Naive thymus-derived CD8-positive, alpha-beta T cell (primary cell): ENCODE measurements around the gene MARK1. TPM values are rescaled to one million over a fixed set of nuclear protein-coding genes. Genes with fewer than 3 reads are reported as not detected.

Experiments
- ATAC-seq, 2 donors: fragments of 150-1000 bp; cut with Tn5 transposase in 1 of 2; sonication (Bioruptor Pico), chemical (Tn5 transposase) in 1 of 2; 1 replicate in 1 of 2; 2 replicates in 1 of 2; pipeline ENCODE4 v1.10.0; 2021; ENCODE audit warnings: mild to moderate bottlenecking in 2 of 2, moderate library complexity in 2 of 2
- POLR2A ChIA-PET: fragments of 350-600 bp; sonication (Branson Sonifier 250); formaldehyde crosslinking; loops from one replicate; lab custom pipeline; 2021; ENCODE audit warnings: antibody characterized with exemption; lab: Charles Lee
- DNase-seq, 10 donors: peaks; one replicate each; pipeline versions ENCODE4 v3.0.0 to v3.0.0-alpha.2; 2020 to 2022
- H3K27ac Mint-ChIP-seq, 10 donors: one replicate each; pipeline ENCODE4 v1.8.0; 2020 to 2022; ENCODE audit warnings: mild to moderate bottlenecking in 10 of 10, mixed read lengths in 10 of 10, moderate library complexity in 4 of 10, inconsistent platforms in 1 of 10
- H3K27me3 Mint-ChIP-seq, 5 donors: one replicate each; pipeline ENCODE4 v1.8.0; 2021 to 2022; ENCODE audit warnings: mixed read lengths in 5 of 5
- H3K36me3 Mint-ChIP-seq, 3 donors: one replicate each; pipeline ENCODE4 v1.8.0; 2020 to 2022; ENCODE audit warnings: mixed read lengths in 3 of 3, mild to moderate bottlenecking in 2 of 3, inconsistent platforms in 1 of 3
- H3K4me1 Mint-ChIP-seq, 4 donors: one replicate each; pipeline ENCODE4 v1.8.0; 2021 to 2022; ENCODE audit warnings: mixed read lengths in 4 of 4
- H3K4me3 Mint-ChIP-seq, 10 donors: one replicate each; pipeline ENCODE4 v1.8.0; 2020 to 2022; ENCODE audit warnings: mild to moderate bottlenecking in 10 of 10, mixed read lengths in 10 of 10, moderate library complexity in 6 of 10, inconsistent platforms in 1 of 10
- H3K9me3 Mint-ChIP-seq, 9 donors: one replicate each; pipeline ENCODE4 v1.8.0; 2020 to 2022; ENCODE audit warnings: mixed read lengths in 9 of 9, mild to moderate bottlenecking in 3 of 9, inconsistent platforms in 1 of 9, moderate library complexity in 1 of 9
- polyA plus RNA-seq, 3 donors: library from polyadenylated mRNA; unstranded; fragments of 300-500 nt; fragmentation: Illumina TruSeq; gene quantifications; one replicate each; pipeline ENCODE4 v1.2.3, GENCODE V29; 2021
- total RNA-seq, 8 experiments: library from RNA in 2 of 8; stranded (reverse) in 2 of 8; gene quantifications; one replicate each; pipeline ENCODE4 v1.2.3 and lab custom pipeline; 2021 to 2026

The MARK1 gene
- total and polyA plus RNA-seq, 5 experiments from 2014 or later = not detected

DNA sequence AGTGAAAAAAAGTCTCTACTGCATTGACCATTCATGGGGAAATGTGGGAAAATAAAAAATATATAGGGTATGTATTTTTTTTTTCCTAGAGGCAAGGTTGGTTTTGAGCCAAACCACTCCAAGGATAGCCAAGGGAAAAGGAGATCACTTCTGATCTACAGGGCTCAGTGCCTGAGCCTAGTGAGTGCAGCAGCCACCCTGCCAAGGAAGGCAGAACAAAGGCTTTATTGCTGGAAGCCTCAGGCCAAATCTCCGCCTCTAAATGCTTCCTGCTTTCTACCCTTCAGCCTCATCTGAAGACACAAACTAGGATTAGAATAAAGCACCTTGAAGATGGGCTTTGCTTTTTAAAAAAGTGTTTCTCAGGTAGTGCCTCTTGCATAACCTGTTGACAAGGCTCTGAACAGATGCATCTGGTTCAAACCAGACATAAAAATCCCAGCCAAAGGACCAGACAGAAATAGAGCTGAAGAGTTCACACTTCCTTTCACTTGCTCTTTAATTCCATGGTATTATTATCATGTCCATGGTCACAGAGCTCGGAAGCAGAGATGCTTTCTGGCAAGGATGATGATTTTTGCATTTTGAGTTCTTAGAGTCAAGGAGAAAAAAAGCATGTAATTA, 172.7 kb downstream of the MARK1 start:
- no peak for DNase-seq
- Mint-ChIP-seq H3K36me3 (no peaks in the 10 kb centered on the region), H3K4me1 (no peaks in the 10 kb centered on the region), H3K4me3 (no peak overlapping the region), H3K9me3 (peaks cover 0 to 3% (median 0%) of the 10 kb centered on the region in 9 donors), H3K27me3 (peaks cover 5 to 23% (median 10%) of the 10 kb centered on the region in 5 donors), H3K27ac (no peak overlapping the region)
- ATAC-seq = no peak
- POLR2A ChIA-PET = no interaction called here

DNA sequence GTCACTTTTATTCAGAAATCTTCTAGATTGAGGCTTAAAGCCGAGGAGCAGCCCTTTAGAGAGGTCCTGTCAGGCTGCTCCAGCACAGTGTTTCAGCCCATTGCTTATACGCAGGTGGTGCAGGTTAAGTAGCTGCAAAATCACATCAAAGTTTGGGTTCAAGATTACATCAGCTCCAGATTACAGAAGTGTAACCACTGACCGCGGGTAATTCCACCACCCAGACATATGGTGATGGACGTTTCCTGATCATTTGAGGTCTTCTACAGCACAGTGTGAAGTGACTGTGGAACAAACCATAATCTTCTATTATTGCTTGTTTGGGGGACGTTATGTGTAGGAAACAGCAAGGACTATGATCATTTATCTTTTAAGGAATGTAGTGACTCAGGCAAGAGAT, 174.0 kb downstream of the MARK1 start:
- no peak overlapping the region for H3K27ac Mint-ChIP-seq
- H3K4me1 Mint-ChIP-seq = no peaks in the 10 kb centered on the region
- H3K9me3 Mint-ChIP-seq = peaks cover 0 to 3% (median 0%) of the 10 kb centered on the region in 9 donors
- peaks cover 5 to 31% (median 11%) of the 10 kb centered on the region in 5 donors for H3K27me3 Mint-ChIP-seq
- ATAC-seq (no peak), DNase-seq (no peak)
- no peak overlapping the region for H3K4me3 Mint-ChIP-seq
- no peaks in the 10 kb centered on the region for H3K36me3 Mint-ChIP-seq
- POLR2A ChIA-PET = no interaction called here

DNA sequence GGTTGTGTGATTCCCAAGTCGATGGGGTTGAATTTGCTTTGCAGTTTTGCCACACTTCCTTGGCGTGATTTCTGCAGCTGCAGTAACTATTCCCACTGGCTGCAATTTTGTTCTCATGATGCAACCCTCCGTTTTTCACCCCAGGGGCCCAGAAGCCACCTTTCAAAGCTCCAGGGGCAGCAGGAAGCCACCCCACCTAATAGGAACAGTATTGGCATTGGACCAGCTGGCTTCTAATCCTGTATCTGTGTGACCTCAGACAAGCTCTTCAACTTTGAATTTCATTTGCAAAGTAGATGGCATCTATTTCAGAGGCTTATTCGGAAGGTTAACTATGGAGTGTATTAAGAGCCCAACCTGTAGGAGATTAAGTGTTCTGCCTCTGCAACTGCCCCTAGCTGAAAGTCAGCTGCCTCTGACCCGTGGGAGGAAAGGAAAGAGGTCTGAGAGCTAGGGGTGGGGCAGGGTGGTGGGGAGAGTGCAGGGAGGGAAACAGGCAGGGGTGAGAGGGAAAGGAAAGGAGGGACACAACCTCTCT, 174.9 kb downstream of the MARK1 start:
- Mint-ChIP-seq H3K36me3 (no peaks in the 10 kb centered on the region), H3K4me3 (no peak overlapping the region), H3K27me3 (peaks cover 5 to 31% (median 11%) of the 10 kb centered on the region in 5 donors), H3K4me1 (no peaks in the 10 kb centered on the region), H3K9me3 (peaks cover 0 to 3% (median 0%) of the 10 kb centered on the region in 9 donors), H3K27ac (no peak overlapping the region)
- POLR2A ChIA-PET = no interaction called here
- DNase-seq = no peak
- ATAC-seq = no peak

DNA sequence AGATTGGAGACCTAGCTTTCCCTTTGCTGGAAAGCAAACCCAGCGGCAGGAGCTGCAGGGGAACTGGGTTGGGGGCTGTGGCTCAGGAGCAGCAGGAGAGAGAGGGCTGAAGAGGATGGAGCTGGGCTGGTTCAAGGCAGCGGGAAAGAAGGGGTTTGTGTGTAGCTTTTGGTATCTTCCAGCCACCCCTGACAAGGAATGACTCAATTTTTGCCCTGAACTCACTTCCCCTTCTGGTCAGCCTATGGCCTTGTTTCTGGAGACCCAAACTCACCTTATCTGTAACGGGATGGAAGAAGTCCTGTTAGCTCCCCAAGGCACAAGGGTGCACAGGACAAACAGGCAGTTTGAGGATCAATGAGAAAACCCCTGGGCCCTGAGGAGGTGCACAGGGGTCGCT, 175.4 kb downstream of the MARK1 start:
- Mint-ChIP-seq H3K27me3 (peaks cover 5 to 31% (median 11%) of the 10 kb centered on the region in 5 donors), H3K27ac (no peak overlapping the region), H3K4me3 (no peak overlapping the region), H3K36me3 (no peaks in the 10 kb centered on the region), H3K9me3 (peaks cover 0 to 1% (median 0%) of the 10 kb centered on the region in 9 donors), H3K4me1 (no peaks in the 10 kb centered on the region)
- DNase-seq (no peak), ATAC-seq (no peak)
- POLR2A ChIA-PET = no interaction called here

DNA sequence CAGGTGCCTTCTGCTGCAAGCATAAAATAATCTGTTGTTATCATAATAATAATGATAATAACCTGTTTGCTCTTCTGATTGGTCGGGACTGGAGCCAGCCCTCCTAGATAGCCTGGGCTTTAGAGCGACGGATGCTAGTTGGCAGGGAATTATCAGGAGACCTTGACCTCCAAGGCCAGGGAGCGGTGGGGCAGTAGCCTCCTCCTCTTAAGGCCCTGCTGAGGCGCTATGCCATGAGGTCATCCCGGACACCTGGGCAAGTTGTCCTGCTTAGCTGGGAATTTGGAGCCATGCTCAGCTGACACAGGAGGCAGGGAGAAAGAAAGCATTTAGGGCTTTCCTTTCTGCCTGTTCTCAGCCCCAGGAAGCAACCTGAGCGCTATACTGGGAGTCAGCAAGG, 177.8 kb downstream of the MARK1 start:
- peaks cover 5 to 31% (median 10%) of the 10 kb centered on the region in 5 donors for H3K27me3 Mint-ChIP-seq
- H3K4me3 Mint-ChIP-seq = no peak overlapping the region
- no peak overlapping the region for H3K27ac Mint-ChIP-seq
- peaks cover 0 to 3% (median 0%) of the 10 kb centered on the region in 9 donors for H3K9me3 Mint-ChIP-seq
- DNase-seq (no peak), ATAC-seq (no peak)
- POLR2A ChIA-PET = no interaction called here
- no peaks in the 10 kb centered on the region for H3K36me3 Mint-ChIP-seq
- peaks cover 0 to 13% (median 0%) of the 10 kb centered on the region in 4 donors for H3K4me1 Mint-ChIP-seq

DNA sequence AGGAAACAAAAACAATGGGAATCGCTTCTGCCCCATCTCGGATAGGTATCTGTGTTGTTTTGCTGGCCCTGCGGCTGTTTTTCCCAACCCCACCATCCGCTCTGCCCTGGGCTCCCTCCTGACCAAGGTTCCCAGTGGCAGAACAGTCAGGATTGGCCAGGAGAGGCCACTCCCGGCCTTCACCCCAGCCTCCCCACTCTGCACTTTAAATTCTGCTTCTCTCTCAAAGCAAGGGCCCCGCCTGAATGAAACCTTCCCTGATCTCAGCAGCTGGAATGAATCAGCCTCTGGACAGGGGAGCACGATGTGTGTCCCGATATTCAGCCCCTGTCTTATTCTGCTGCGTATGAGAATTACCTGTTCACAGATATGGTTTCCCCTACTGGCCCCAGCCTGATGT, 178.5 kb downstream of the MARK1 start:
- H3K4me1 Mint-ChIP-seq = peaks cover 0 to 18% (median 0%) of the 10 kb centered on the region in 4 donors
- no peak for ATAC-seq
- POLR2A ChIA-PET = no interaction called here
- DNase-seq = no peak
- H3K27me3 Mint-ChIP-seq = peaks cover 5 to 31% (median 10%) of the 10 kb centered on the region in 5 donors
- H3K27ac Mint-ChIP-seq = peak overlapping the region in 1 of 10 donors; percentile 7
- no peak overlapping the region for H3K4me3 Mint-ChIP-seq
- H3K36me3 Mint-ChIP-seq = no peaks in the 10 kb centered on the region
- H3K9me3 Mint-ChIP-seq = peaks cover 0 to 3% (median 0%) of the 10 kb centered on the region in 9 donors

DNA sequence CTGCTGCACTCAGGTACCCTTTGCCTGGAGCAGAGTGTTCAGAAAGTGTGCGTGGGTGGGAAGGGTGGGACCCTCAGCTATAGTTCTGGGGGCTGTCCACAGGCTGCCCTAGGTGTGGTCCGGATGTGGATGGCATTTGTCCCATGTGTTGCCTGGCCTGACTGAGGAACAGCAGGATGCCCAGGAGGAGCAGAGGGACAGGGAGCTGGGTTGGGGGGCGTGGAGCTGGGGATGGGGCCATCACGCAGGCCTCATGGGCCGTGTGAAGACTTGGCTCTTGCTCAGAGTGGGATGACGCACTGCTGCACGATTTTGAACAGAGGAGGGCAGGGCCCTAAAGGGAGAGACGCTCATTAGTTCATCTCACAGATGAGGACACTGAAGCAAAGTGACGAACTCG, 179.2 kb downstream of the MARK1 start:
- Mint-ChIP-seq H3K27ac (no peak overlapping the region), H3K9me3 (peaks cover 0 to 3% (median 0%) of the 10 kb centered on the region in 9 donors), H3K4me3 (no peak overlapping the region), H3K36me3 (no peaks in the 10 kb centered on the region), H3K27me3 (peaks cover 2 to 27% (median 10%) of the 10 kb centered on the region in 5 donors), H3K4me1 (peaks cover 0 to 19% (median 0%) of the 10 kb centered on the region in 4 donors)
- ATAC-seq (no peak), DNase-seq (no peak)
- POLR2A ChIA-PET = no interaction called here

DNA sequence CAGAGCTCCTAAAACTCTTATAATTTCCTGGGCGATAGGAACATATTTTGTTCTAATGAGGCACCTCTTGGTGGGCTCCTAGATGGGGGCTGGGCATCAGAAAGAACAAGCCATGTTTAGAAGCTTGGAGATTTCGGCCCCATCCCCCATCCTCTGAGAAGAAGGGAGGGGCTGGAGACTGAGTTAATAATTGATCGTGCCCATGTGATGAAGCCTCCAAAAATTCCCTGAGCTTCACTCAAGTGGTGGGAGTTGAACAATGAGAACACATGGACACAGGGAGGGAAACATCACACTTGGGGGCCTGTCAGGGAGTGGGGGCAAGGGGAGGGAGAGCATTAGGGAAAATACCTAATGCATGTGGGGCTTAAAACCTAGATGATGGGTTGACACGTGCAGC, 180.3 kb downstream of the MARK1 start:
- H3K27me3 Mint-ChIP-seq = peaks cover 0 to 16% (median 6%) of the 10 kb centered on the region in 5 donors
- ATAC-seq (no peak), DNase-seq (no peak)
- H3K4me1 Mint-ChIP-seq = peaks cover 0 to 19% (median 0%) of the 10 kb centered on the region in 4 donors
- H3K4me3 Mint-ChIP-seq = no peak overlapping the region
- H3K9me3 Mint-ChIP-seq = peaks cover 0 to 3% (median 0%) of the 10 kb centered on the region in 9 donors
- H3K36me3 Mint-ChIP-seq = no peaks in the 10 kb centered on the region
- H3K27ac Mint-ChIP-seq = no peak overlapping the region
- POLR2A ChIA-PET = no interaction called here

DNA sequence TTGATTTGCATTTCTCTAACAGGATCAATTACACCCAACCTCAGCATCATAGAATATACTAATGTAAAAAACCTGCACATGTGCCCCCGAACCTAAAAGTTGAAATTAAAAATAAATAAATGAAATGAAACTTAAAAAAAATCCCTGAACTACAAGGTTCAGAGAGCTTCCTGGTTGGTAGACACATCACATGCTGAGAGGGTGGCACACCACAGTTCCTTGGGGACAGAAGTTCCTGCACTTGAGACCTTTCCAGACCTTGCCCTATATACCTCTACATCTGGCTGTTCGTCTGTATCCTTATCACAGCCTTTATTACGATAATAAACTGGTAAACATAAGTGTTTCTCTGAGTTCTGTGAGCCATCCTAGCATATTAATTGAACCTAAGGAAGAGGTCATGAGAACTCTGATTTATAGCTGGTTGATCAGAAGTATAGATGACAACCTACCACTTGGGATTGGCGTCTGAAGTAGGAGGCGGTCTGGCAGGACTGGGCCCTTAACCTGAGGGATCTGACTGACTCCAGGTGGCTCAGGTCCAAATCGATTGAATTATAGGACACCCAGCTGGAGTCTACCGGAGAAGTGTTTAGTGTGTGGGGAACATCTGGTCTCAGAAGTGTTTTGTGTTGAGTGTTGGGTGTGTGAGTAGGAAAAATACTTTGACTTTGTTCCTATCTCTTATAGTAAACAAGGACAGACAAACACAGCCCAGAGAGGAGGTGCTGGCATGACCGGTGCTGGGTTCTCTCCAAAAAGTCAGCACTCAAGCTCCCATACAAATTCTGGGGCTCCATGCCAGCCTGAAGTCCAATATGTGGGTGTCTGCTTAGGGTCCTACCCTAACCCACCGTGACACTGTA, 181.2 kb downstream of the MARK1 start:
- Mint-ChIP-seq H3K9me3 (peaks cover 0 to 5% (median 0%) of the 10 kb centered on the region in 9 donors), H3K27ac (peak overlapping the region in 1 of 10 donors; percentile 60), H3K4me3 (no peak overlapping the region), H3K36me3 (no peaks in the 10 kb centered on the region), H3K4me1 (peaks cover 0 to 19% (median 0%) of the 10 kb centered on the region in 4 donors), H3K27me3 (peaks cover 2 to 8% (median 6%) of the 10 kb centered on the region in 5 donors)
- ATAC-seq = no peak
- DNase-seq = no peak
- POLR2A ChIA-PET = no interaction called here

DNA sequence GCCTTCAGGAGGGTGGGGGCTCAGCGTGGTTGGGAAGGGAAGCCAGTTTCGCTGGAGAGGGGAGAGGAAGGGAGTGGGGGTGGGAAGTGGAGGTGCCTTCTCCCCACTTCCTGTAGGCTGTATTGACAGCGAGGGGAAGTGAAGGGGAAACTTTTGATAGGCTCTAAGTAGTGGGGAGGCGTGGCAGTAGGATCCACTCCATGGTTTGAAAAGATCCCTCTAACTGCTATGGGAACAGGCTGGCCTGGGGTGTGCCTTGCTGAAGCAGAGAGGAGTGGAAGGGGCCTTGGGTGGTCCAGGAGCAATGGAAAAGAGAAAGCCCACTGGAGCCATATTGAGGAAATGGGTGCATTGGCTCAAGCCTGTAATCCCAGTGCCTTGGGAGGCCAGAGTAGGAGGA, 182.4 kb downstream of the MARK1 start:
- DNase-seq = no peak
- Mint-ChIP-seq H3K27me3 (peaks cover 4 to 8% (median 6%) of the 10 kb centered on the region in 5 donors), H3K36me3 (peaks cover 0 to 2% (median 0%) of the 10 kb centered on the region in 3 donors), H3K27ac (no peak overlapping the region), H3K9me3 (peaks cover 0 to 13% (median 2%) of the 10 kb centered on the region in 9 donors), H3K4me3 (no peak overlapping the region), H3K4me1 (peaks cover 0 to 19% (median 0%) of the 10 kb centered on the region in 4 donors)
- no peak for ATAC-seq
- POLR2A ChIA-PET = no interaction called here

DNA sequence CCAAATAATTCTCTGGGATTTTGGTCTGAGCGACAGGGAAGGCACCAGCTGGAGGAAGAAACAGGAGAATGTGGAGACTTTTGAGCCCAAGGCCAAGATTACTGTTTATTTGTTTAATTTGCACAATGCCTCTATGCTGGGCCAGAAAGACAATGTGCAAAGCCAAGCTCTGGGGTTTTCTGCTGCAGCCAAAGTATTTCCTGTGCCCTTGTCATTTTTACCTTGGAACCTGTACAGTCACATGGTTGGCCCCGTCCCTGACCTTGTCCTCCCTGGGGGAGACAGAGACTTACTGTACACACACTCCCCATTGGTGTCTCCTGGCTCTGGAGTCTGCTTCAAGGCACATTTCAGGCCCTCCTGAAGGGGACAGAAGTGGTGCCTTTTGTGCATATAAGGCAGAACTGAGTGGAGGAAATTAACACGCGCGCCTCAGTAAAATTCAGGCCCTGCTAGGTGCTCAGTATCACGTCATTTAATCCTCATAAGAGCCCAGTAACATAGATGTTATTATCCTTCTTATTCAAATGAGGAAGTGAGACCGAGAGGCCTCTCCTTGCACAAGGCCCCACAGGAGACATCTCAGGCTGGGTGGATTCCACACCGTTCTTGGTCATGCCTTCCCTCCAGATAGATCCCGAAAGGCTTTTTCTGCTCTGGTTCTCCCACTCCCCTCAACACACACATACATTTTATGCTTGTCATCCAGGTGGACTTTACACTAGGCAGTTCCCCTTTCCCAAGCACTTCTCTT, 183.3 kb downstream of the MARK1 start:
- no peak for DNase-seq
- no peak for ATAC-seq
- no peak overlapping the region for H3K4me3 Mint-ChIP-seq
- H3K27ac Mint-ChIP-seq = no peak overlapping the region
- H3K36me3 Mint-ChIP-seq = peaks cover 0 to 2% (median 0%) of the 10 kb centered on the region in 3 donors
- peaks cover 3 to 8% (median 5%) of the 10 kb centered on the region in 5 donors for H3K27me3 Mint-ChIP-seq
- peaks cover 0 to 22% (median 2%) of the 10 kb centered on the region in 9 donors for H3K9me3 Mint-ChIP-seq
- peaks cover 0 to 19% (median 0%) of the 10 kb centered on the region in 4 donors for H3K4me1 Mint-ChIP-seq
- POLR2A ChIA-PET = no interaction called here
